ENCODE results near the gene FBXW4. TPM values are rescaled to one million over a fixed set of nuclear protein-coding genes. Genes with fewer than 3 reads are reported as not detected.

The FBXW4 gene
- total RNA-seq, 1 experiment from 2014 or later: 15.7 TPM

- H3K4me1 Mint-ChIP-seq (ENCODE audit: low read depth, unreplicated experiment): no peaks in the 10 kb centered on the region
- BruUV-seq (replicated peaks): no TSS peak
- H3K4me3 Mint-ChIP-seq (ENCODE audit: low read depth, unreplicated experiment): no peak overlapping the region
- no peaks in the 10 kb centered on the region for H3K9me3 Mint-ChIP-seq (ENCODE audit: low read depth, unreplicated experiment)
- intact Hi-C loops (cut with micrococcal nuclease; ENCODE audit: unreplicated experiment): no loop called here
- TF ChIP-seq CTCF (IDR thresholded peaks at IDR 0.05; ENCODE audit: unreplicated experiment): no peak
- CTCF ChIA-PET: no interaction called here
- no peak for DNase-seq
- H3K36me3 Mint-ChIP-seq (ENCODE audit: insufficient read depth, unreplicated experiment): no peaks in the 10 kb centered on the region
- H3K27me3 Mint-ChIP-seq (ENCODE audit: unreplicated experiment): peaks cover 40% of the 10 kb centered on the region
- H3K27ac Mint-ChIP-seq (ENCODE audit: unreplicated experiment): no peak overlapping the region
Measured at GRCh38 chr10:101562231-101562630, 132.7 kb downstream of the FBXW4 start.

GRCh38 chr10:101561068-101561915 is 133.7 kb downstream of the FBXW4 start:
- no peak for TF ChIP-seq CTCF (IDR thresholded peaks at IDR 0.05; ENCODE audit: unreplicated experiment)
- no peak overlapping the region for H3K4me3 Mint-ChIP-seq (ENCODE audit: low read depth, unreplicated experiment)
- no peaks in the 10 kb centered on the region for H3K4me1 Mint-ChIP-seq (ENCODE audit: low read depth, unreplicated experiment)
- no peaks in the 10 kb centered on the region for H3K36me3 Mint-ChIP-seq (ENCODE audit: insufficient read depth, unreplicated experiment)
- intact Hi-C loops (cut with micrococcal nuclease; ENCODE audit: unreplicated experiment): no loop called here
- CTCF ChIA-PET: no interaction called here
- H3K27ac Mint-ChIP-seq (ENCODE audit: unreplicated experiment): no peak overlapping the region
- peaks cover 31% of the 10 kb centered on the region for H3K27me3 Mint-ChIP-seq (ENCODE audit: unreplicated experiment)
- BruUV-seq (replicated peaks): no TSS peak
- no peaks in the 10 kb centered on the region for H3K9me3 Mint-ChIP-seq (ENCODE audit: low read depth, unreplicated experiment)
- DNase-seq: no peak

Small RNA genes within 50 kb of the gene (microRNA-seq; reads per million reads assigned to microRNA genes)
- gene MIR3158-1: not detected
- not detected for gene MIR3158-2

Other genes with a start within 250 kb of the FBXW4 start
- gene POLL, start 106.9 kb downstream of the FBXW4 start, total RNA-seq (2022): 25.7 and 28.4 TPM in 2 replicates
- 11.7 and 12.5 TPM in 2 replicates for gene DPCD, start 106.8 kb downstream of the FBXW4 start, total RNA-seq (2022)
- gene FGF8, start 80.9 kb upstream of the FBXW4 start, total RNA-seq (2022): not detected in 2 replicates
- gene NPM3, start 88.3 kb upstream of the FBXW4 start, total RNA-seq (2022): 51.1 and 51.5 TPM in 2 replicates
- gene OGA, start 123.3 kb upstream of the FBXW4 start, total RNA-seq (2022): 59.0 and 63.3 TPM in 2 replicates
- gene KCNIP2, start 148.6 kb upstream of the FBXW4 start, total RNA-seq (2022): 3.3 and 4.8 TPM in 2 replicates